NB4 (cell line): ENCODE data around the gene BRMS1L.

Experiments used
- CTCF ChIP-seq: IDR thresholded peaks from one replicate; pipeline ENCODE4 v1.5.1; 2012; ENCODE audit warnings: low read depth, low read length
- MAX ChIP-seq: IDR thresholded peaks from 2 replicates; pipeline ENCODE4 v1.6.1; 2011; ENCODE audit warnings: low read depth, low read length
- MYC ChIP-seq: IDR thresholded peaks from 2 replicates; pipeline ENCODE4 v1.6.1; 2011; ENCODE audit warnings: low read depth, low read length
- POLR2A ChIP-seq: IDR thresholded peaks from 2 replicates; pipeline ENCODE4 v1.6.1; 2011; ENCODE audit warnings: mild to moderate bottlenecking; ENCODE audit not compliant: insufficient read length; ENCODE audit errors: extremely low read depth

GRCh38 chr14:35867280-35867629 is 41.1 kb downstream of the BRMS1L start:
- TF ChIP-seq CTCF = no peak
- TF ChIP-seq POLR2A = no peak
- no peak for TF ChIP-seq MAX
- TF ChIP-seq MYC = no peak
